Skeletal muscle satellite cell (primary cell): ENCODE measurements around the gene KITLG.
"Not testable (repeated sequence)": the region's sequence is repeated elsewhere in the genome, so short reads cannot be mapped to it uniquely, and the experiment has no call there.

Experiments used
- H3K27me3 ChIP-seq: 2 replicates; pipeline ENCODE4 v1.7.0; 2013; ENCODE audit warnings: low read length; ENCODE audit not compliant: control insufficient read depth, insufficient read depth
- H3K36me3 ChIP-seq: 2 replicates; pipeline ENCODE4 v1.7.0; 2013; ENCODE audit warnings: mild to moderate bottlenecking, control low read depth, low read length; ENCODE audit not compliant: insufficient read depth
- H3K4me1 ChIP-seq: 2 replicates; pipeline ENCODE4 v1.7.0; 2013; ENCODE audit warnings: low read length; ENCODE audit not compliant: control insufficient read depth, insufficient read depth
- H3K4me2 ChIP-seq: 2 replicates; pipeline ENCODE4 v1.7.0; 2013; ENCODE audit warnings: mild to moderate bottlenecking, low read length
- H3K4me3 ChIP-seq: 2 replicates; pipeline ENCODE4 v1.7.0; 2013; ENCODE audit warnings: low read length
- H3K9ac ChIP-seq: 2 replicates; pipeline ENCODE4 v1.7.0; 2013; ENCODE audit warnings: mild to moderate bottlenecking, low read depth, low read length, moderate library complexity
- H3K9me3 ChIP-seq: replicated peaks from 2 replicates; pipeline ENCODE4 v1.7.0; 2013; ENCODE audit warnings: mild to moderate bottlenecking, control low read depth, low read length

KITLG gene

DNA sequence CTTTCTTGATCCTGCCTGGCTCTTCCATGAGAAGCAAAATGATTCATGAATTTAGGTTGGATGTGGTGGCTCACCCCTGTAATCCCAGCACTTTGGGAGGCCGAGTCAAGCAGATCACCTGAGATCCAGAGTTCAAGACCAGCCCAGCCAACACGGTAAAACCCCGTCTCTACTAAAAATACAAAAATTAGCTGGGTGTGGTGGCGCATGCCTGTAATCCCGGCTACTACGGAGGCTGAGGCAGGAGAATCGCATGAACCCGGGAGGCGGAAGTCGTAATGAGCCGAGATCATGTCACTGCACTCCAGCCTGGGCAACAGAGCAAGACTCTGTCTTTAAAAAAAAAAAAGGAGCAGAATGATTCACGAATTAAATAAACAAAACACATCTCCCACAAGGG, 72.4 kb downstream of the KITLG start:
- not testable (repeated sequence) for H3K4me1 ChIP-seq, H3K9me3 ChIP-seq, H3K4me3 ChIP-seq, H3K9ac ChIP-seq, H3K4me2 ChIP-seq, H3K27me3 ChIP-seq
- H3K36me3 ChIP-seq, result peaks cover 43% of the 10 kb centered on the region

DNA sequence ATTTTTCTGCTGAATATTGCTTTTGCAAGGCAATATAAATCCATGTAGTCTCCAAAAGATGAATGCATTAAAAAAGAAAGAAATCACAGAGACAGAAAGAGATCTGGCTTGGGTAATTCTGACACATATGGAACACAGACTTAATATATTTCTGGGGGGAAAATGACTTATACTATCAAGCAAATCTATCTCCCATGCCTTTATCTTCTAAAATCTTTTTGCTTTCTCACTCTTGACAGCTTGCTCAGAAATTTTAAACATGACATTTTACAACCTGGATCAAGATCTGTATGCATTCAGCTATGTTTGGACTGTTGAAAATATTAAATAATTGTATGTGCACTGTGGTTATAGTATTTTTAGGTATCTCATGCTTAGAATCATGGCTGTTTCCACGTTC, 73.0 kb downstream of the KITLG start:
- Histone ChIP-seq H3K4me2 (no peak overlapping the region), H3K4me1 (peaks cover 9% of the 10 kb centered on the region), H3K9ac (no peak overlapping the region), H3K9me3 (no peaks in the 10 kb centered on the region), H3K36me3 (peaks cover 49% of the 10 kb centered on the region), H3K27me3 (no peaks in the 10 kb centered on the region), H3K4me3 (no peak overlapping the region)

GRCh38 chr12:88505696-88506095, 74.6 kb downstream of the KITLG start:
- Histone ChIP-seq H3K9ac (no peak overlapping the region), H3K9me3 (no peaks in the 10 kb centered on the region), H3K4me1 (peaks cover 10% of the 10 kb centered on the region), H3K4me3 (no peak overlapping the region), H3K36me3 (peaks cover 51% of the 10 kb centered on the region), H3K4me2 (no peak overlapping the region), H3K27me3 (no peaks in the 10 kb centered on the region)

DNA sequence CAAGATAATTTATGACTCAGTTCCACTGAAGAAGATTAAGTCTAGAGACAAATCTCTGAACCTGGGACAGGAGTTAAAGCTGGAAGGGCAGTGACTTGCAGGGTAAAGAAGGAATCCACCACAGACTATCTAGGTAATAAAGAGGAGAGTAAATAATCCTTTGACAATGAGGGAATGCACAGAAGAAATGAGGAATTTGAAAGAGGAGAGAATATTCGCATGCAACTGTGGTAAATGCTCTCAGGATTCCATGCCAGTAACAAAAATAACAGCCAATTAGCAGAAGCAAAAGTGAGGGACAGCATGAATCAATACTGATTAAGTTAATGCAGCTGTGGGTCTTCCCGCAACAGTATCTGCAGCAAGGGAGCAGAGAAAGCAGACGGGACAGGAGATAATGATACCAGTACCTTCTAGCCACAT, 77.0 kb downstream of the KITLG start:
- Histone ChIP-seq H3K4me3 (no peak overlapping the region), H3K9ac (no peak overlapping the region), H3K4me2 (no peak overlapping the region), H3K9me3 (no peaks in the 10 kb centered on the region), H3K27me3 (no peaks in the 10 kb centered on the region), H3K36me3 (peaks cover 39% of the 10 kb centered on the region), H3K4me1 (peaks cover 10% of the 10 kb centered on the region)

GRCh38 chr12:88501972-88502938, 78.0 kb downstream of the KITLG start:
- Histone ChIP-seq H3K36me3 (peaks cover 33% of the 10 kb centered on the region), H3K27me3 (no peaks in the 10 kb centered on the region), H3K9ac (no peak overlapping the region), H3K9me3 (no peaks in the 10 kb centered on the region), H3K4me2 (no peak overlapping the region), H3K4me1 (peaks cover 13% of the 10 kb centered on the region), H3K4me3 (no peak overlapping the region)

- Histone ChIP-seq H3K9me3 (no peaks in the 10 kb centered on the region), H3K36me3 (peaks cover 10% of the 10 kb centered on the region)
Measured at GRCh38 chr12:88496891-88497371, 83.3 kb downstream of the KITLG start.

DNA sequence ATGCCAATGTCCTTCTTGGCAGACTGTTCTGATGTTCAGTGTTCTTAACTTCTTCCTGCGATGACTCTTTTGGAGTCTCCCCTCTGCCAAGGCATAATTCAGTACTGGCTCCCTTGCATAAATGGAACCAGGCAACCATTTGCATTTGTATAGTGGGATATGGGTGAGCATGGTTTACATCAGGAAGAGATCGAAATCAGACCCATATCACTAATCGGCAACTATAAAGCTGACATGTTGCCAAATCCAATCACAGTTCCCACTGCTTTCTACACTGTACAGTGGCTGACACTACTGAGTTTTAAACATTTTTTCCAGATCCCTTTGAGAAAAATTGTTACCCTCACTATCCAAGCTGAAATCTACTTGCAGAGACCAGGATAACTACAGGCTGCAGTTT, 83.8 kb downstream of the KITLG start:
- H3K4me3 ChIP-seq, result no peak overlapping the region

More at GRCh38 chr12:88496891-88497371, 83.3 kb downstream of the KITLG start:
- H3K4me1 ChIP-seq, result peaks cover 30% of the 10 kb centered on the region
- H3K4me3 ChIP-seq, result no peak overlapping the region
- H3K4me2 ChIP-seq, result peak overlapping the region; percentile 20
- H3K9ac ChIP-seq, result no peak overlapping the region
- no peaks in the 10 kb centered on the region for H3K27me3 ChIP-seq

DNA sequence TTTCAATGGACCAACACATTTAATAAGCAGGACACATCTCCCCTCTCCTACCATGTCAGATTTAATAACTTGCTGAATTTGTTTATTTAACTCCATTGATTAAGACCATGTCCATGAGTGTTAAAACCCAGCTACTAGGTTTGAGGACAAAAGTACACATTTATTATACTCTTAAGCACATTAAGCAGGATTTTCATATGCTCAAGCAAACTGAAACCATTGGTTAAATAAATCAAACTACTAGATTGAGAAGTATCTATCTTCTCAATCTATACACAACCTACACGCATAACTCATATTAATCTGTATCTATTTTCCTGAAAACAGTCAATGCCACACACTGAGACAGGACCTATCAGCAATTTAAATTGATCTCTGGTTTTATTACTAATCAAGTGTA, 85.2 kb downstream of the KITLG start:
- Histone ChIP-seq H3K4me1 (peaks cover 30% of the 10 kb centered on the region), H3K4me2 (no peak overlapping the region), H3K4me3 (no peak overlapping the region), H3K27me3 (no peaks in the 10 kb centered on the region), H3K9ac (no peak overlapping the region), H3K36me3 (peaks cover 10% of the 10 kb centered on the region), H3K9me3 (no peaks in the 10 kb centered on the region)

More for the DNA sequence above, 83.8 kb downstream of the KITLG start:
- no peak overlapping the region for H3K9ac ChIP-seq
- H3K9me3 ChIP-seq, result no peaks in the 10 kb centered on the region
- H3K36me3 ChIP-seq, result peaks cover 10% of the 10 kb centered on the region
- H3K27me3 ChIP-seq, result no peaks in the 10 kb centered on the region
- peaks cover 30% of the 10 kb centered on the region for H3K4me1 ChIP-seq
- peak overlapping the region; percentile 20 for H3K4me2 ChIP-seq

DNA sequence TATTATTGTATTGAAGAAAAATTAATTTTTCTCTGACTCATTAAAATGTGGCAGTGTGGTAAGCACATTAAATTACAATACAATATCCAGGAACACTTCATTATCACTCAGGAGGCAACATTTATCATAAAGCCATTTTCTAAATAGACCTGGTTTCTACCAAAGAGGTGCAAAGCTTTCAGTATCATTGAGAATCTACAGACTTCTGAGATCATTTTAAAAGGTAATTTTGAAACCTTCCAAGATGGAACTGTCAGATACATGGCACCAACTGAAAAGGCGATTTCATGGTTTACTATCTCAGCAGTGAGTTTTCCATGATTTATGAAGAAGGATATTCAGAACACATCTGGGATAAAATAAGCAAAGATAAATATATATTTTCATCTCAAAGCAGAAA, 85.8 kb downstream of the KITLG start:
- no peak overlapping the region for H3K9ac ChIP-seq
- no peak overlapping the region for H3K4me2 ChIP-seq
- no peaks in the 10 kb centered on the region for H3K9me3 ChIP-seq
- no peaks in the 10 kb centered on the region for H3K27me3 ChIP-seq
- peaks cover 30% of the 10 kb centered on the region for H3K4me1 ChIP-seq
- no peak overlapping the region for H3K4me3 ChIP-seq
- peaks cover 10% of the 10 kb centered on the region for H3K36me3 ChIP-seq

- H3K4me1 ChIP-seq, result peaks cover 30% of the 10 kb centered on the region
- H3K9me3 ChIP-seq, result no peaks in the 10 kb centered on the region
- H3K4me3 ChIP-seq, result peak overlapping the region; percentile 2
- no peaks in the 10 kb centered on the region for H3K27me3 ChIP-seq
- peaks cover 10% of the 10 kb centered on the region for H3K36me3 ChIP-seq
- H3K4me2 ChIP-seq, result peak overlapping the region; percentile 51
- peak overlapping the region; percentile 47 for H3K9ac ChIP-seq
Measured at GRCh38 chr12:88493636-88494035, 86.6 kb downstream of the KITLG start.

DNA sequence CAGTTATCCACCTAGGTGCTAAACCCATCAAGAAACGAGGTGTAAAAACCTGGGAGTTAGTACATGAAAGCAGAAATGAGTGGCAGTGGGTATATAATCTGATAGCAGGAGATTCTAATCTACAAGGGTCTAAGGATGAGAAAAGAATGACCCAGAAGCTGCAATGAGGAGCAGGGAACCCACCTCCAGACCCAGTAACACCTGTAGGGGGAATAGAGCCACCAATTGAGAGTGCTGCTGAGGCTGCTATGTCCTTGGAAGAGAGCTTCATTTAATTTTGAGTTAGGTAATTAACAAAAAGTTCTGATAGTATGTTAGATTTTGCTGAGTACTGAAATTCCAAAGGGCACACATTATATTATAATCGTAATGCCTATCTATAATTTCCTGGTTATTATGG, 89.8 kb downstream of the KITLG start:
- Histone ChIP-seq H3K4me1 (peaks cover 13% of the 10 kb centered on the region), H3K4me2 (no peak overlapping the region), H3K9ac (no peak overlapping the region), H3K9me3 (no peaks in the 10 kb centered on the region), H3K27me3 (no peaks in the 10 kb centered on the region), H3K36me3 (no peaks in the 10 kb centered on the region), H3K4me3 (no peak overlapping the region)

DNA sequence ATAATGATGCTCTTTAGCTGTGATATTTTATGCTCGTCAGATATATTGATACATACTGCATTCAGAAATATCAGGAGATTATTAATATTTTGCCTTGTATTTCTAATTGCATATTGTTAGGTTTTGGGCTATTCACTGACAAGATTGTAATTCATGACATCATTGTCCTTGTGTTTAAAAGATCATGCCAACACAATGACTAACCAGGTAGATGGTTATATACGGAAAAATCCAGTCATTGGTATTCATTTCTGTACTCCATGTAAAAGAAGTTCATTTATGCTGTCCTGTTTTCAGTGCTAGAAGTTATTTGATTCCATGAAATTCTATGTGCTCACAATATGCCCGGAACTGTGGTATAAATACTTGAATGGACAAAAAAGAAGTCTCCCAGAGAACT, 107.5 kb downstream of the KITLG start:
- Histone ChIP-seq H3K27me3 (no peaks in the 10 kb centered on the region), H3K36me3 (no peaks in the 10 kb centered on the region), H3K4me3 (no peak overlapping the region)

More for the DNA sequence above, 107.5 kb downstream of the KITLG start:
- no peak overlapping the region for H3K4me2 ChIP-seq
- peaks cover 22% of the 10 kb centered on the region for H3K4me1 ChIP-seq
- no peak overlapping the region for H3K9ac ChIP-seq
- no peaks in the 10 kb centered on the region for H3K9me3 ChIP-seq
